OCI-LY3 (cell line): ENCODE results near the gene C14orf39.

ENCODE experiments used
- H2AFZ ChIP-seq: fragments of 200-600, 300-600 bp; shearing (Covaris generic); 2 replicates; pipeline ENCODE4 v1.6.0; 2014; ENCODE audit warnings: antibody characterized with exemption, low read depth, low read length
- H3K27ac ChIP-seq: fragments of 200-600, 300-600 bp; sonication (generic); 2 replicates; pipeline ENCODE4 v1.5.1; 2014; ENCODE audit warnings: mild to moderate bottlenecking, low read length, moderate library complexity, mixed read lengths
- H3K27me3 ChIP-seq: fragments of 200-600, 300-600 bp; sonication (generic); 2 replicates; pipeline ENCODE4 v1.6.1; 2014; ENCODE audit warnings: low read depth, low read length, mixed read lengths
- H3K36me3 ChIP-seq: fragments of 200-600, 300-600 bp; sonication (generic); replicated peaks from 2 replicates; pipeline ENCODE3; 2014; ENCODE audit warnings: low read depth, low read length, mixed read lengths
- H3K4me1 ChIP-seq: fragments of 300-600, 200-600 bp; sonication (generic); 2 replicates; pipeline ENCODE4 v1.6.1; 2014; ENCODE audit warnings: low read length, mixed read lengths
- H3K4me2 ChIP-seq: fragments of 200-600, 300-600 bp; sonication (generic); 2 replicates; pipeline ENCODE4 v1.6.1; 2014; ENCODE audit warnings: low read length, mixed read lengths
- H3K4me3 ChIP-seq: fragments of 300-600, 200-600 bp; sonication (generic); 2 replicates; pipeline ENCODE4 v1.5.1; 2014; ENCODE audit warnings: antibody characterized with exemption, mild to moderate bottlenecking, low read length, moderate library complexity
- H3K79me2 ChIP-seq: fragments of 300-600, 200-600 bp; shearing (Covaris generic); 2 replicates; pipeline ENCODE4 v1.6.1; 2014; ENCODE audit warnings: mild to moderate bottlenecking, low read length, mixed read lengths
- H3K9ac ChIP-seq: fragments of 300-600, 200-600 bp; shearing (Covaris generic); 2 replicates; pipeline ENCODE4 v1.6.0; 2014; ENCODE audit warnings: mild to moderate bottlenecking, low read length, moderate library complexity
- H3K9me3 ChIP-seq: fragments of 200-600, 300-600 bp; shearing (Covaris generic); 2 replicates; pipeline ENCODE4 v1.6.1; 2014; ENCODE audit warnings: low read length, mixed read lengths; ENCODE audit not compliant: insufficient read depth
- H4K20me1 ChIP-seq: fragments of 200-600, 300-600 bp; sonication (generic); 2 replicates; pipeline ENCODE4 v1.6.1; 2016; ENCODE audit warnings: low read length, mixed read lengths; ENCODE audit not compliant: insufficient read depth
- EZH2phosphoT487 ChIP-seq: fragments of 200-600 bp; shearing (Covaris generic); IDR thresholded peaks from 2 replicates; pipeline ENCODE4 v1.6.1; 2018; ENCODE audit warnings: antibody characterized with exemption, mixed run types, low read depth
- TF ChIP-seq, protein P1 (sequence below): fragments of 200-600, 300-600 bp; sonication (generic); IDR thresholded peaks from 2 replicates; pipeline ENCODE4 v1.5.1; 2014; ENCODE audit warnings: antibody characterized with exemption, low read length, low read depth

Gene C14orf39

DNA sequence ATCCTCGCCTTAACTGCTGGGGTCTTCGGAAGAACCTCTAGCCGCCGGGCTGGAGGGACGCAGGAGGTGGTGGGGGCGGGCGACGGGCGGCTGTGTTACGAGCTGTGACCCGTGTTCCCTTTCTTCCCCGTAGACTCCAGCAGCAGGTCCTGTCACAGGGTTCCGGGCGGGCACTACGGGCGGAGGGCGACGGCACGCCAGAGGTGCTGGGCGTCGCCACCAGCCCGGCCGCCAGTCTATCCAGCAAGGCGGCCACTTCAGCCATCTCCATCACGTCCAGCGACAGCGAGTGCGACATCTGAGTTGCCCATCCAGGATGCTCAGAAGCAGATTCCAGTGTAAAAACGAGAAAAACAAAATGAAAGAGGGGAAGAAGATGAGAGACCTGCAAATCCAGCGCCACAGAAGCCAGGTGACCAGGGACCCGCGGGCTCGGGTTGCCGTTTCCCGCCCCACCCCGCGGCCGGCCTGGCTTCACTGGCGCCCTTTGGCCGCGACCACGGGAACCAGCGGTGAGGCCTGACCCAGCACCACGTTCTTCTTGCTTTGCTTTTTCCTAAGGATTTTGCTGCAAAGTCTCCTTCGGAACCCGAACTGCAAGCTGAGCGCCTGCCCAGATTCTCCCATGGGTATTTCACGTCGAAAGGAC lies 25.2 kb upstream of the C14orf39 start:
- peaks cover 12% of the 10 kb centered on the region for H3K27me3 ChIP-seq
- H3K4me3 ChIP-seq: no peak overlapping the region

DNA sequence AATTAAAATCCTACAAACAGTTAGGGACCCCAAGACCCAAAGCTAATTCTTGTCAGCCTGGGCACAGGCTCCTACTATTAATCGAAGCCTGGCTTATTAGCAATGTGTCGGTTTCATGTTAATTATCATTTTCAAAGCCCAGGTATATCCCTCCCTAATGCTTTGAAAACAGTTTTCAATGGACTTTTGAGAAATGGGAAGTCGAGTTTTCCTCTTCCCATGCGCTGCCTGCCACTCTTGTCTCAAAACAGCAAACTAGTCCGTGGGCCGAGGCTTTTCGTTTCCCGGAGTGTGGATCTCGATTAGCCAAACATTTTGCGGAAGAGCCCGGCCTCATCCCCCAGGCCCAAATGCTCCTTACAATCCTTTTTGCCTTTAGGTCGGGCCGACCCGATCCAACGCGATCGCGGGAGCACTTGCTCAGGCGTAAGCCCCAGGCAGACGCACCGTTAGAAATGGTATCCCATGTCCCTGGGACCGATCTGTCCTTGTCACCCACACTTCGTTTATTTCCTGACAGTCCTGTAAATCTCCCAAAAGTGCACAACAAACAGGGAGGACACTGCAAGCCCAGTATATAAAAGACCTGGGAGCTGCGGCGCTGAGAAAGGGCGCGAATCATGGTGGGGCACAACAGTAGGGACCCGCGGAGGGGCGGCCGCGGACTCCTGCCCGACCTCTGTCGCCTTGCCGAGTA lies 24.5 kb upstream of the C14orf39 start:
- no peaks in the 10 kb centered on the region for H3K9me3 ChIP-seq
- no peaks in the 10 kb centered on the region for H3K4me1 ChIP-seq
- H3K4me3 ChIP-seq: no peak overlapping the region
- no peaks in the 10 kb centered on the region for H3K36me3 ChIP-seq
- H3K79me2 ChIP-seq: no peaks in the 10 kb centered on the region
- no peak for TF ChIP-seq EZH2phosphoT487
- TF ChIP-seq, protein P1, sequence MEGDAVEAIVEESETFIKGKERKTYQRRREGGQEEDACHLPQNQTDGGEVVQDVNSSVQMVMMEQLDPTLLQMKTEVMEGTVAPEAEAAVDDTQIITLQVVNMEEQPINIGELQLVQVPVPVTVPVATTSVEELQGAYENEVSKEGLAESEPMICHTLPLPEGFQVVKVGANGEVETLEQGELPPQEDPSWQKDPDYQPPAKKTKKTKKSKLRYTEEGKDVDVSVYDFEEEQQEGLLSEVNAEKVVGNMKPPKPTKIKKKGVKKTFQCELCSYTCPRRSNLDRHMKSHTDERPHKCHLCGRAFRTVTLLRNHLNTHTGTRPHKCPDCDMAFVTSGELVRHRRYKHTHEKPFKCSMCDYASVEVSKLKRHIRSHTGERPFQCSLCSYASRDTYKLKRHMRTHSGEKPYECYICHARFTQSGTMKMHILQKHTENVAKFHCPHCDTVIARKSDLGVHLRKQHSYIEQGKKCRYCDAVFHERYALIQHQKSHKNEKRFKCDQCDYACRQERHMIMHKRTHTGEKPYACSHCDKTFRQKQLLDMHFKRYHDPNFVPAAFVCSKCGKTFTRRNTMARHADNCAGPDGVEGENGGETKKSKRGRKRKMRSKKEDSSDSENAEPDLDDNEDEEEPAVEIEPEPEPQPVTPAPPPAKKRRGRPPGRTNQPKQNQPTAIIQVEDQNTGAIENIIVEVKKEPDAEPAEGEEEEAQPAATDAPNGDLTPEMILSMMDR: no peak
- no peak overlapping the region for H3K27ac ChIP-seq
- no peak overlapping the region for H3K4me2 ChIP-seq
- peaks cover 19% of the 10 kb centered on the region for H3K27me3 ChIP-seq
- H2AFZ ChIP-seq: no peak overlapping the region
- no peak overlapping the region for H3K9ac ChIP-seq
- H4K20me1 ChIP-seq: no peaks in the 10 kb centered on the region

More for the DNA sequence above, 25.2 kb upstream of the C14orf39 start:
- H3K4me1 ChIP-seq: no peaks in the 10 kb centered on the region
- no peak overlapping the region for H3K4me2 ChIP-seq
- H4K20me1 ChIP-seq: no peaks in the 10 kb centered on the region
- H3K9ac ChIP-seq: no peak overlapping the region
- H3K27ac ChIP-seq: no peak overlapping the region
- H3K79me2 ChIP-seq: no peaks in the 10 kb centered on the region
- H3K36me3 ChIP-seq: no peaks in the 10 kb centered on the region
- no peak overlapping the region for H2AFZ ChIP-seq
- TF ChIP-seq, protein P1: no peak
- no peak for TF ChIP-seq EZH2phosphoT487
- H3K9me3 ChIP-seq: no peaks in the 10 kb centered on the region

DNA sequence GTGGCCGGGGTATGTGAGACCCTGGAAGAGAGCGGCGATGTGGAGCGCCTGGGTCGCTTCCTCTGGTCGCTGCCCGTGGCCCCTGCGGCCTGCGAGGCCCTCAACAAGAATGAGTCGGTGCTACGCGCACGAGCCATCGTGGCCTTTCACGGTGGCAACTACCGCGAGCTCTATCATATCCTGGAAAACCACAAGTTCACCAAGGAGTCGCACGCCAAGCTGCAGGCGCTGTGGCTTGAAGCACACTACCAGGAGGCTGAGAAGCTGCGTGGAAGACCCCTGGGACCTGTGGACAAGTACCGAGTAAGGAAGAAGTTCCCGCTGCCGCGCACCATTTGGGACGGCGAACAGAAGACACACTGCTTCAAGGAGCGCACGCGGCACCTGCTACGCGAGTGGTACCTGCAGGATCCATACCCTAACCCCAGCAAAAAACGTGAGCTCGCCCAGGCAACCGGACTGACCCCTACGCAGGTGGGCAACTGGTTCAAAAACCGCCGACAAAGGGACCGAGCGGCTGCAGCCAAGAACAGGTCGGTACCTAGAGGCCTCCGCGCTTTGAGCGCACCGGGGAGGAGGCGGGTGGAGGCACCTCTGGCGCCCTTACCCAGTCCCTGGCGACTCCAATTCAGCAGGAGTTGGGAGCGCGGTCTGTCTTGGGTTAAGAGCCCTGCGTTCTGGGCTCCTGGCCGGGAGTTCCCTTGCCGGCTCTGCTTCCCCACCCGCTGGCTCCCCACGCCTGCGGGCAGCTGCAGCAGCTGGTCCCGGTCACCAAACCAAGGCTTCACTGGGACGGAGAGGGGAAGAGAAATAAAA lies 23.8 kb upstream of the C14orf39 start:
- Histone ChIP-seq H2AFZ (no peak overlapping the region), H3K4me3 (no peak overlapping the region), H4K20me1 (no peaks in the 10 kb centered on the region), H3K79me2 (no peaks in the 10 kb centered on the region), H3K9me3 (no peaks in the 10 kb centered on the region), H3K27me3 (peaks cover 25% of the 10 kb centered on the region), H3K27ac (no peak overlapping the region), H3K36me3 (no peaks in the 10 kb centered on the region), H3K4me2 (no peak overlapping the region), H3K4me1 (no peaks in the 10 kb centered on the region), H3K9ac (no peak overlapping the region)
- no peak for TF ChIP-seq EZH2phosphoT487
- TF ChIP-seq, protein P1: no peak
